ENCODE results near the gene NRP2.

DNA sequence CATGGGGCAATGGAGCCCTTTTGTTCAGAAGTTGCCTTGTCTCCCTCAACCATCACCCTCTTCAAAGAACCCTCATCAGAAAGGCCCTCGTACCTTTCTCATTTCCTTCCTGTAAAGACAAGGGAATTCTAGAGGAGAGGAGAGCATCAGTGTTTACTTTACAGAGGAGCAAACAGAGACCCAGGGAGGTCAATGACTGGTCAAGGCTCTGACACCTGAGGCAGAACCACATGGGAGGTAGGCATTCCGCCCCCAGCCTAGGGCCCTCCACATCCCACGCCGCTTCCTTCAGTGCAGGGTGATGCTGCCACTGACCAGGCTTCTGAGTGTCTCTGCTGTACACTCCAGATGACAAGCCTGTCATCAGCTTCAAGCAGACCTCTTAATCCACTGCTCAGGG lies 104.7 kb downstream of the NRP2 start:
- TF ChIP-seq, protein P1, sequence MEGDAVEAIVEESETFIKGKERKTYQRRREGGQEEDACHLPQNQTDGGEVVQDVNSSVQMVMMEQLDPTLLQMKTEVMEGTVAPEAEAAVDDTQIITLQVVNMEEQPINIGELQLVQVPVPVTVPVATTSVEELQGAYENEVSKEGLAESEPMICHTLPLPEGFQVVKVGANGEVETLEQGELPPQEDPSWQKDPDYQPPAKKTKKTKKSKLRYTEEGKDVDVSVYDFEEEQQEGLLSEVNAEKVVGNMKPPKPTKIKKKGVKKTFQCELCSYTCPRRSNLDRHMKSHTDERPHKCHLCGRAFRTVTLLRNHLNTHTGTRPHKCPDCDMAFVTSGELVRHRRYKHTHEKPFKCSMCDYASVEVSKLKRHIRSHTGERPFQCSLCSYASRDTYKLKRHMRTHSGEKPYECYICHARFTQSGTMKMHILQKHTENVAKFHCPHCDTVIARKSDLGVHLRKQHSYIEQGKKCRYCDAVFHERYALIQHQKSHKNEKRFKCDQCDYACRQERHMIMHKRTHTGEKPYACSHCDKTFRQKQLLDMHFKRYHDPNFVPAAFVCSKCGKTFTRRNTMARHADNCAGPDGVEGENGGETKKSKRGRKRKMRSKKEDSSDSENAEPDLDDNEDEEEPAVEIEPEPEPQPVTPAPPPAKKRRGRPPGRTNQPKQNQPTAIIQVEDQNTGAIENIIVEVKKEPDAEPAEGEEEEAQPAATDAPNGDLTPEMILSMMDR (IDR thresholded peaks at IDR 0.05), result no peak
- TF ChIP-seq EZH2phosphoT487 (IDR thresholded peaks at IDR 0.05), result no peak
- no peak for TF ChIP-seq EZH2 (IDR thresholded peaks at IDR 0.05)
